Thyroid gland (tissue), 4 donors: ENCODE results near the gene GCH1.

Experiments
- POLR2A ChIP-seq, 2 donors: fragments of 450-650 bp; IDR thresholded peaks; one replicate each; pipeline ENCODE4 v1.6.1; 2017; ENCODE audit warnings: antibody characterized with exemption in 2 of 2, mild to moderate bottlenecking in 2 of 2, moderate library complexity in 1 of 2
- TF ChIP-seq, protein P1 (sequence below), 6 experiments: fragments of 200-600 bp in 3 of 6; fragments of 450-650 bp in 3 of 6; sonication (generic) in 3 of 6; IDR thresholded peaks; one replicate each; pipeline ENCODE4 v1.5.1; 2016 to 2019; ENCODE audit warnings: antibody characterized with exemption in 6 of 6, mild to moderate bottlenecking in 2 of 6, inconsistent platforms in 1 of 6, moderate library complexity in 1 of 6

- TF ChIP-seq POLR2A (IDR thresholded peaks at IDR 0.05) = no peak
- TF ChIP-seq, protein P1, sequence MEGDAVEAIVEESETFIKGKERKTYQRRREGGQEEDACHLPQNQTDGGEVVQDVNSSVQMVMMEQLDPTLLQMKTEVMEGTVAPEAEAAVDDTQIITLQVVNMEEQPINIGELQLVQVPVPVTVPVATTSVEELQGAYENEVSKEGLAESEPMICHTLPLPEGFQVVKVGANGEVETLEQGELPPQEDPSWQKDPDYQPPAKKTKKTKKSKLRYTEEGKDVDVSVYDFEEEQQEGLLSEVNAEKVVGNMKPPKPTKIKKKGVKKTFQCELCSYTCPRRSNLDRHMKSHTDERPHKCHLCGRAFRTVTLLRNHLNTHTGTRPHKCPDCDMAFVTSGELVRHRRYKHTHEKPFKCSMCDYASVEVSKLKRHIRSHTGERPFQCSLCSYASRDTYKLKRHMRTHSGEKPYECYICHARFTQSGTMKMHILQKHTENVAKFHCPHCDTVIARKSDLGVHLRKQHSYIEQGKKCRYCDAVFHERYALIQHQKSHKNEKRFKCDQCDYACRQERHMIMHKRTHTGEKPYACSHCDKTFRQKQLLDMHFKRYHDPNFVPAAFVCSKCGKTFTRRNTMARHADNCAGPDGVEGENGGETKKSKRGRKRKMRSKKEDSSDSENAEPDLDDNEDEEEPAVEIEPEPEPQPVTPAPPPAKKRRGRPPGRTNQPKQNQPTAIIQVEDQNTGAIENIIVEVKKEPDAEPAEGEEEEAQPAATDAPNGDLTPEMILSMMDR (IDR thresholded peaks at IDR 0.05) = no peak
These were observed 32.5 kb upstream of the GCH1 start for GRCh38 chr14:54935100-54935499.
